T47D (cell line): ENCODE measurements around the gene APCDD1L.

Experiments used
- DNase-seq, 2 experiments: peaks; one replicate each; pipeline versions ENCODE4 v3.0.0 to v3.0.0-alpha.2; 2011 to 2012; ENCODE audit warnings: low read depth in 1 of 2, low spot score in 1 of 2
- JUND ChIP-seq: IDR thresholded peaks from 2 replicates; pipeline ENCODE4 v1.6.1; 2012; ENCODE audit warnings: low read depth
- in situ Hi-C: cut with HindIII; loops from 2 replicates; pipeline ENCODE4 v1.10.0; 2016; ENCODE audit warnings: low sequenced_read_pairs, low pct_unique_long_range_greater_than_20kb

The APCDD1L gene

DNA sequence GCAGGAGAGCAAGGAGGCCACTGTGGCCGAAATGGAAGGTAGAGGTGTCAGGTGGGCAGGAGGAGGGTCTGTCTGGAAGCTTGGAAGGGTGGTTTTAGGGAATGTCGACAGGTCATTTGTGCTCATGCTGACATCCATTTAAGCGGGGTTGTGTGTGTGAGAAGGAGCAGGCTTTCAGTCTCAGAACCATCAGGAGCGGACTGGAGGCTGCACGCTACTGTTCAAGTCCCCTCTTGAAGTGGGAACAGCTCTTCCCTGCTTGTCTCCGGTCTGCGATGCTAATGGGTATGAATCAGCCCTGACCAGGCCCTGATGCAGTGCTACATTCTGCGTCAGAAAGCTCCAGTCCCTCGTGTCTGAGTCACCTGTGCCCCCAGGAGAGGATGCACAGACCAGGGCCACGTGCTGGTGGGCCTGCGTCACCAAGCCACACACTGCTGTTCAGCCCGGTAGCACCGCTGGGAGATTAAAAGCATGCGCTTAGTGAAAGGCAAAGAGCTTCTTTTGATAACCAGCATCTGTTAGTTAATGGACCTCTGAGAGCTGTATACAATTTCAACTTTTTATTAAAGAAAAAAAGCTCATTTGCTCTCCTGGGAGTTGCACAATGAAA is 58.0 kb downstream of the APCDD1L start:
- DNase-seq, result no peak
- in situ Hi-C loops, result no loop called here
- no peak for TF ChIP-seq JUND

DNA sequence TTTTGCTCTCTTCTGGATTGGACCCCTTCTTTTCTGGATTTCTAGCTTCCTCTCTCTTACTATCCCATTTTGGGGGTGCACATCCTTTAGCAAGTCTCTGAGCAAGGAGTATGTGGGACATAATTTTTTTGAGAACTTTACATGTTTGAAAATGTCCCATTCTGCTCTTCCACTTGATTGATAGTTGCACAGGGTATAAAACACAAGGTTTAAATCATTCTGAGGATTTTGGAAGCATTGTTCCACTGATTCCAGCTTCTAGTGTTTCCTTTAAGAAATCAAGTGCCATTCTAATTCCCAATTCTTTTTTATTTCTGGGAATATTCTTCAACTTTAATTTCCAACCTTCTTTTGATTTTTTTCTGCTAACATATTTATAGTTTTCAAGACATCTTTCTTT is 60.7 kb downstream of the APCDD1L start:
- no peak for TF ChIP-seq JUND
- in situ Hi-C loops, result no loop called here

GRCh38 chr20:58453391-58453790 is 61.8 kb downstream of the APCDD1L start:
- in situ Hi-C loops, result no loop called here
- no peak for TF ChIP-seq JUND
- no peak for DNase-seq

More for the DNA sequence above, 60.7 kb downstream of the APCDD1L start:
- DNase-seq, result no peak

GRCh38 chr20:58452667-58453255 is 62.4 kb downstream of the APCDD1L start:
- in situ Hi-C loops, result no loop called here
- no peak for TF ChIP-seq JUND

DNA sequence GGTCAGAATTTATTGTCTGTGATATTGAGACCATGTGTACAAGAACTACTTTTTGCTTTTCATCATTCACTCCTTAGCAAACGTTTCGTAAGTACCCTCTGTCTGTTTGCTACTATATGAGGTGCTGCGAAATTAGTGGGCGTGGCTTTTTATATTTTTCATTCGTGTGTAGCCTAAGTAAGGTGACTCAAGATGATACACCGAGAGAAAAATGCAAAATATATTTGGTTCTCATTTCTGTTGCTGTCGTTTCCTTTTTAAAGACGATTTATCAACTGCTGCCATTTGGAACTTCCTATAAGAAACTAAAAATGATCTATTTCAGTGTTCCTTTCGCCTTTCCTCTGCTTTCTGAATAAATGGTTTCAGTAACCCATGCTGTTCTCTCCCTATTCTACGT is 64.9 kb downstream of the APCDD1L start:
- in situ Hi-C loops, result no loop called here
- no peak for DNase-seq
- no peak for TF ChIP-seq JUND

More at GRCh38 chr20:58452667-58453255, 62.4 kb downstream of the APCDD1L start:
- DNase-seq, result no peak

- no peak for TF ChIP-seq JUND
- in situ Hi-C loops, result no loop called here
- DNase-seq, result no peak
These were observed 65.4 kb downstream of the APCDD1L start for GRCh38 chr20:58449681-58450221.

- in situ Hi-C loops, result no loop called here
- TF ChIP-seq JUND, result no peak
- no peak for DNase-seq
These were observed 66.2 kb downstream of the APCDD1L start for GRCh38 chr20:58448958-58449357.

DNA sequence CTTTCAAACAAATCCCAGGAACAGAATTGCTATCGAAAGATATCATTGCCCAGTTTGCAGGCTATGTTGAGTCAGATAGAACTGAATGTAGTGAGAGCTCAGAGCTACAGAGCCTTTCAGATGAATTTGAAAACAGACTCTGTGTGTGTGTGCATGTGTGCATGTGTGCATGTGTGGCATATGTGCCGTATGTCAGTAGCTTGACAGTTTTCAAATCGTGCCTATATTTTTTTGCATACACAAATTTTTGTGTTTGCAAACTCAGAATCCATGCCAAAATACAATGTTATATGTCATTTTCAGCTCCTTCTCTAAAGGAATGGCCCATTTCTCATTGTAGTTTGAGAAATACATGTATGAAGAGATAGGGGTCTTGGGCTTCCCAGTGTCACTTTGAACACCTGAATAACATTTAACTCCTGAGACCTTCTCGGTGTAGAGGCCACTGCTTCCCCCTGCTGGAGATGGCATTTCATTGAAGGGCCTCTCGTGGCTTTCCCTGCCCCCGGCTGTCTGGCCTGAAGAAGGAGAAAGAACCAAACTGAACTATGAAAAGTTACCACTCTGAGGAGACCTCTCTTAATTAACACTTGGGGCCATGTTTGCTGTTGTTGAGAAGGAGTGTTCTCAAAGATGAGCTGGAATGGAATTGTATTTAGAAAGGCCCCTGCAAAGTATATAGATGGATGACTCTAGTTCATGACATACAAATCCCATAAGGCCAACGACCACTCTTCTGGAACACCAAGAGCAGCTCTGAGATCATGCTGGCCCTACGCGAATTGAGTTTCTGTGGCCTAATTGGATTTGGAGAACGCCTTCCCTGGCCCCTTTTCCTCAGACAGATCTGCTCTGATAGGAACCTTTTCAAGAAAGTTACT is 67.4 kb downstream of the APCDD1L start:
- DNase-seq, result peak; percentile 56 to 76
- in situ Hi-C loops, result no loop called here
- TF ChIP-seq JUND, result no peak

DNA sequence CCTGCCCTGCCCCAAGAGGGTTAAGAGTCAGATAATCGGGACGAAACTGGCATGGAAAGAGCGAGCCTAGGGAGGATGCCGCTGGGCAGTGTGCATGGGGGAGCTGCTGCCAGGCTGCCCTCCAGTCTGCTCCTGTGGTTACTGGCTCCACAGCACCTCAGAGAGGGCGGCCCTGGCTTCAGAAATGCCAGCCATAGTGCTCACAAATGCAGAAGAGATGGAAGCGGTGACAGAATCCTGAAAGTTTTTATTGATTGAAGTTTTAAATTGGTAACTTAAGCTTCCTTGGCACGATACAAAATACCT is 68.3 kb downstream of the APCDD1L start:
- no peak for TF ChIP-seq JUND
- no peak for DNase-seq
- in situ Hi-C loops, result no loop called here

DNA sequence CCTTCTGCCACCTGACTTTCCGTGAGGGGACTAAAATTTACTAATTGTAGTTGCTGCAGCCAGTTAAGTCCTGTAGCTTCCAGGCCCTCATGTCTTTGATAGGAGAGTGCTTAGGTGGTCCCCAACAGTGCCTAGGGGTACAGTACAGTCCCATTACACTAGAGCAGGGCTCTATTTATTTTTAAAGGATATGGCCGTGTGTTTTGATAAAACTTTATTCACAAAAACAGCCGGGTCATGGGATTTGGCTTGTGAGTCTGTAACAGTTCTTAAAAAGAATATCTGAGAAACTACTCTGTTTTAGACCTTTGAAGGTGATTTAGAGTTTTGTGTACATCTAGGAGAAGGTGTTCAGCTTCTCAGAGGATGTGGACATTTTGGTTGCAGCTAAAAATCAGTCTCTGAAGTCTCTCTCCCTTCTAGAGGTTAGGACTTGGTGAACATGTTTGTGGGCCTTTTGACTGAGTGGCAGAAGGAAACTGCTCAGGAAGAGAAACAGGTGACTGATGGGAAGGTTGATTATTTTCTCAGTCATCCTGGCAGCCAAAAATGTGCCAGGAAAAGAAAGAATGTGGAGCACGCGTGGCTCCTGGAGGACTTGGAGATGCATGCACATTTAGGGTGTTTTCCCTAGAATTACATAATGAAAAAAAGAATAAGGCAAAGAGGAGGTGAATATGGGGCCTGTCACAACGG is 68.8 kb downstream of the APCDD1L start:
- in situ Hi-C loops, result no loop called here
- no peak for TF ChIP-seq JUND
- no peak for DNase-seq

DNA sequence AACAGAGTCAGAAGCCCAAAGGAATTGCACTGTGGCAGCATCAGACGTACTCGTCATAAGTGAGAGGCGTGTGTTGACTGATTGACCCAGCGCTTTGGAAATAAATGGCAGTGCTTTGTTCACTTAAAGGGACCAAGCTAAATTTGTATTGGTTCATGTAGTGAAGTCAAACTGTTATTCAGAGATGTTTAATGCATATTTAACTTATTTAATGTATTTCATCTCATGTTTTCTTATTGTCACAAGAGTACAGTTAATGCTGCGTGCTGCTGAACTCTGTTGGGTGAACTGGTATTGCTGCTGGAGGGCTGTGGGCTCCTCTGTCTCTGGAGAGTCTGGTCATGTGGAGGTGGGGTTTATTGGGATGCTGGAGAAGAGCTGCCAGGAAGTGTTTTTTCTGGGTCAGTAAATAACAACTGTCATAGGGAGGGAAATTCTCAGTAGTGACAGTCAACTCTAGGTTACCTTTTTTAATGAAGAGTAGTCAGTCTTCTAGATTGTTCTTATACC is 70.4 kb downstream of the APCDD1L start:
- no peak for DNase-seq
- in situ Hi-C loops, result no loop called here
- TF ChIP-seq JUND, result no peak

DNA sequence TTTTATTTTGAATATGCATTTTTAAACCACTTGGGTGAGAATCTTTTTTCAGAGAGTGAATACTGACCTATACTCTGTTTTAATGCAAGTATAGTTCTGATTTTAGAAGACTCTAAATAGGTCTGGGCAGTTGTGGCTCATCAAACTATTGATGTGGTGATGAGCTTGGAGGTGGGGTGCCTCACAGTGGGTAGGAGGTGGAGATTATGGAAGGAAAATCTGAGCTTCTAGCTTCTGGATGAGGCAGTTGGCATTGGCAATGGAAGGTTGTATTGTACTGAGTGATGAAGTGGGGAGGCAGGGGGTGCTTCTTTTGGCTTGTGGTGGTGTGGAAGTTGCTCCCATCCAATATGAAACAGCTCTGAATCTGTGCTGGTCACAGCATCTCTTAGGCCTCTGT is 73.5 kb downstream of the APCDD1L start:
- no peak for TF ChIP-seq JUND
- in situ Hi-C loops, result no loop called here
- DNase-seq, result no peak
